ENCODE measurements around the gene EVX1. TPM values are rescaled to one million over a fixed set of nuclear protein-coding genes. Genes with fewer than 3 reads are reported as not detected.

EVX1 gene
- total and polyA plus RNA-seq, 2 of the 13 experiments (the other 11 are each of a cell fraction or from before 2014, with no cell fraction given): not detected

- TF ChIP-seq AGO1 (IDR thresholded peaks at IDR 0.05; ENCODE audit: low read depth, low read length, poor library complexity, severe bottlenecking) (no peak), ZBTB3 (CRISPR knock-in tag; IDR thresholded peaks at IDR 0.05; ENCODE audit: borderline replicate concordance, low read depth) (no peak), ZNF530 (CRISPR knock-in tag; IDR thresholded peaks at IDR 0.05; ENCODE audit: low read depth) (no peak)
These were observed 33.6 kb upstream of the EVX1 start (continued) for GRCh38 chr7:27208998-27209397.

DNA sequence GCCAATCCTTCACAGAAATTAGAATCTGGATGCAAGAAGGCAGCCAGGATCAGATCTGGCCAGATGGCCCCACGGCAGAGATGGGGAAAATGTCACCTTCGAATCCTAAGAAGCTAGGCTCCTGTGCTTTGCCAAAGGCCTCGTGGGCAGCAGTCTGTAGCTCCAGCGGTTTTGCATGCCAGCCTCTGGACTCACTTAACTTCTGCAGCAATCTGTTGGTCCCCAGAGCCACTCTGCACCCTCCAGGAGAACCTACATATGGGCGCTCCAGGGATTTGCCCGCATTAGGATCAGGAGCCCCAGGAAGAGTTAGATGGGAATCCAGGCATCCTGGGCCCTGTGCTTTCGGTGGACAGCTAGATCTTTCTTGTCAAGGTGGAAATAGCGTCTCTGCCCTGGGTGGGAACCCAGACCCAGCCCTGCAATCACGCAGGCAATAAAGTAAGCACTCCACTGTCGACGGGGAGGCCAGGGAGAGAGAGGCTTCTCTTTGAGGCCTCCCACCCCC, 32.6 kb upstream of the EVX1 start:
- FAIRE-seq: no peak
- no peak overlapping the region for H3K27ac ChIP-seq (ENCODE audit: extremely low read length, insufficient read depth, low read length)
- WGBS (ENCODE audit: low lambda C conversion rate): 27% methylated on average over 8 of the region's 11 CpGs

More for the DNA sequence above, 32.6 kb upstream of the EVX1 start:
- H3K4me3 ChIP-seq (replicated peaks in 1 of 3; ENCODE audit: insufficient read depth in 1 of 3, low read depth in 2 of 3, low read length in 3 of 3): peak overlapping the region in 1 of 3 experiments; percentile 56; a peak in 1 of 6 replicates
- peak overlapping the region; percentile 80 for H3K4me2 ChIP-seq (ENCODE audit: low read depth, low read length)
- DNase-seq (ENCODE audit: low spot score) (no peak), ATAC-seq (no peak; the same call in 2 of the 3 replicates)
- peaks cover 15% of the 10 kb centered on the region for H3K4me1 ChIP-seq (ENCODE audit: insufficient read depth, low read length)
- TF ChIP-seq ZNF800 (CRISPR knock-in tag; IDR thresholded peaks at IDR 0.05) (no peak), ZNF567 (CRISPR knock-in tag; IDR thresholded peaks at IDR 0.05; ENCODE audit: borderline replicate concordance) (no peak), ZNF121 (CRISPR knock-in tag; IDR thresholded peaks at IDR 0.05) (no peak), PHF20 (CRISPR knock-in tag; IDR thresholded peaks at IDR 0.05) (no peak), ZNF713 (CRISPR knock-in tag; IDR thresholded peaks at IDR 0.05) (0 out of 2 replicates have a peak, but pooled peaks have one; percentile 46)
- no peaks in the 10 kb centered on the region for H3K79me2 ChIP-seq (ENCODE audit: insufficient read depth, low read length)
- in situ Hi-C loops (cut with HindIII; ENCODE audit: extremely low pct_ligation_motif_present, low pct_unique_long_range_greater_than_20kb): loop anchor here (10.0 kb wide), 1 partner anchor 365 kb away; no protein-coding TSS in a partner anchor
- no peaks in the 10 kb centered on the region for H4K20me1 ChIP-seq (ENCODE audit: insufficient read depth, low read length)
- no peak overlapping the region for H3K9ac ChIP-seq (ENCODE audit: insufficient read depth, low read depth, low read length)
- intact Hi-C loops (cut with micrococcal nuclease; ENCODE audit: unreplicated experiment): loop anchor here (5.0 kb wide), 1 partner anchor 812 kb away; no protein-coding TSS in a partner anchor
- no peaks in the 10 kb centered on the region for H3K36me3 ChIP-seq (replicated peaks in 1 of 2; ENCODE audit: control insufficient read depth in 1 of 2, insufficient read depth in 2 of 2, low read length in 2 of 2)
- POLR2A ChIA-PET: no interaction called here
- CTCF ChIA-PET (ENCODE audit: low intra/inter-chr PET ratio, low total read pairs): interaction anchor here (2.2 kb wide), 1 partner anchor 711 kb away, joined by 14 read pairs; no protein-coding TSS in a partner anchor
- H3K27me3 ChIP-seq (ENCODE audit: control insufficient read depth in 1 of 2, insufficient read depth in 2 of 2, low read length in 2 of 2): peaks cover 0 to 80% of the 10 kb centered on the region in 2 experiments
- BruUV-seq (replicated peaks): no TSS peak
- no peak overlapping the region for H2AFZ ChIP-seq (ENCODE audit: low read length)
- no peaks in the 10 kb centered on the region for H3K9me3 ChIP-seq (ENCODE audit: low read length)
